Measurements from ENCODE around the gene FMN2.

The FMN2 gene

GRCh38 chr1:240462766-240463395 is 371.2 kb downstream of the FMN2 start:
- Histone ChIP-seq H3K27me3 (ENCODE audit: low read length) (no peaks in the 10 kb centered on the region), H3K4me3 (ENCODE audit: insufficient read depth, low read length, poor library complexity, severe bottlenecking) (no peak overlapping the region), H2AFZ (ENCODE audit: low read depth, low read length, severe bottlenecking) (no peak overlapping the region), H3F3A (ENCODE audit: insufficient read depth) (no peaks in the 10 kb centered on the region), H3K9ac (ENCODE audit: low read length) (no peak overlapping the region), H3K36me3 (ENCODE audit: low read length) (no peaks in the 10 kb centered on the region), H3K9me2 (replicated peaks; ENCODE audit: insufficient read depth, low read length) (0 out of 2 replicates have a peak, but pooled peaks cover 4% of the 10 kb centered on the region), H3K79me2 (ENCODE audit: insufficient read depth, low read length) (no peaks in the 10 kb centered on the region), H3K27ac (ENCODE audit: low read depth, low read length) (no peak overlapping the region), H4K20me1 (ENCODE audit: low read depth, low read length) (no peaks in the 10 kb centered on the region), H3K9me3 (ENCODE audit: insufficient read depth, low read length) (no peaks in the 10 kb centered on the region), H3K4me2 (ENCODE audit: low read depth, low read length, poor library complexity, severe bottlenecking) (no peak overlapping the region)
- no peak for TF ChIP-seq CTCF (IDR thresholded peaks at IDR 0.05; ENCODE audit: insufficient read depth, low read length, poor library complexity, severe bottlenecking)
- TF ChIP-seq EZH2phosphoT487 (conservative IDR thresholded peaks at IDR 0.05; ENCODE audit: low read length): no peak

DNA sequence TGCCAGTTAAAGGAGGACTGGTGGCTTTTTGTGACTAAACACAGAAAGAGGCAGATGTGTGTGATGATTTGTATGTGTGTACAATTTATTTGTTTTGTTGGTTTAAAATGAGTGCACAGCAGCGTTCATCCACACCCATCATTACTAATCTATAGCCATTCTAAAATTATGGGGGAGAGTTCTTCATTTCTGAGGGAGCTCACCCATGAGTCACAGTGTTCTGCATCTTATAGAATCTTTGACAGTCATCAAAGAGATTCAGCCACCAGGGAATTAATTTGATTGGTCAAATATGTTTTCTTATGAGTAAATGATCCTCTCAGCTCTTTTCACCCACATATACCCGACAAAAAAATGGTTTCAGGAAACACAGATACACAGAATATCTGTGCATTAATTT is 372.4 kb downstream of the FMN2 start:
- Histone ChIP-seq H3K27ac (ENCODE audit: low read depth, low read length) (no peak overlapping the region), H3K9me3 (ENCODE audit: insufficient read depth, low read length) (no peaks in the 10 kb centered on the region), H3F3A (ENCODE audit: insufficient read depth) (no peaks in the 10 kb centered on the region), H3K79me2 (ENCODE audit: insufficient read depth, low read length) (no peaks in the 10 kb centered on the region), H3K4me3 (ENCODE audit: insufficient read depth, low read length, poor library complexity, severe bottlenecking) (no peak overlapping the region), H3K9me2 (replicated peaks; ENCODE audit: insufficient read depth, low read length) (0 out of 2 replicates have a peak, but pooled peaks cover 4% of the 10 kb centered on the region), H4K20me1 (ENCODE audit: low read depth, low read length) (no peaks in the 10 kb centered on the region), H3K36me3 (ENCODE audit: low read length) (no peaks in the 10 kb centered on the region), H3K27me3 (ENCODE audit: low read length) (no peaks in the 10 kb centered on the region), H3K9ac (ENCODE audit: low read length) (no peak overlapping the region), H2AFZ (ENCODE audit: low read depth, low read length, severe bottlenecking) (no peak overlapping the region), H3K4me2 (ENCODE audit: low read depth, low read length, poor library complexity, severe bottlenecking) (no peak overlapping the region)
- TF ChIP-seq EZH2phosphoT487 (conservative IDR thresholded peaks at IDR 0.05; ENCODE audit: low read length) (no peak), CTCF (IDR thresholded peaks at IDR 0.05; ENCODE audit: insufficient read depth, low read length, poor library complexity, severe bottlenecking) (no peak)

DNA sequence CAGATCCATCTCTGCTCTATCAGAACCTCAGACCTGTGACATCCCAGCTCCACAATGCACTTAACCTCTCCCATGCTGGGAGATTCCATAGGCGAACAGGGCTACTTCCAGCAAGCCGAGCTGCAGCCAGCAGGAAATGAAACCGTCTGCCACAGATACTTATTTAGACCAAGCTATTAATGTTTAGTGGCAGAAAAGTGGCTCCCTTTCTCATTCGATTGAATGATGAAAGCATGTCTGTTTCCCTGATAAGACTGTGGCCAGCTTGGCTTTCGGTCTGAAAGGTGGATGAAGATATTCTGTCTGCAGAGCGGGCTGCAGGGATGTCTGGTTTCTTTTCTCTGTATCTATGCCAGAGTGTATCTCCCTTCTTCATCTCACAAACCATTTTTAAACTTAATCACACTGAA is 373.9 kb downstream of the FMN2 start:
- H3K9me2 ChIP-seq (replicated peaks; ENCODE audit: insufficient read depth, low read length): 0 out of 2 replicates have a peak, but pooled peaks cover 4% of the 10 kb centered on the region
- no peak overlapping the region for H3K4me3 ChIP-seq (ENCODE audit: insufficient read depth, low read length, poor library complexity, severe bottlenecking)
- H3K79me2 ChIP-seq (ENCODE audit: insufficient read depth, low read length): no peaks in the 10 kb centered on the region
- no peak overlapping the region for H3K4me2 ChIP-seq (ENCODE audit: low read depth, low read length, poor library complexity, severe bottlenecking)
- H3K9ac ChIP-seq (ENCODE audit: low read length): no peak overlapping the region
- no peaks in the 10 kb centered on the region for H3F3A ChIP-seq (ENCODE audit: insufficient read depth)
- TF ChIP-seq EZH2phosphoT487 (conservative IDR thresholded peaks at IDR 0.05; ENCODE audit: low read length) (no peak), CTCF (IDR thresholded peaks at IDR 0.05; ENCODE audit: insufficient read depth, low read length, poor library complexity, severe bottlenecking) (no peak)
- H3K9me3 ChIP-seq (ENCODE audit: insufficient read depth, low read length): no peaks in the 10 kb centered on the region
- no peaks in the 10 kb centered on the region for H3K27me3 ChIP-seq (ENCODE audit: low read length)
- no peak overlapping the region for H3K27ac ChIP-seq (ENCODE audit: low read depth, low read length)
- H2AFZ ChIP-seq (ENCODE audit: low read depth, low read length, severe bottlenecking): no peak overlapping the region
- no peaks in the 10 kb centered on the region for H3K36me3 ChIP-seq (ENCODE audit: low read length)
- H4K20me1 ChIP-seq (ENCODE audit: low read depth, low read length): no peaks in the 10 kb centered on the region

All from SU-DHL-6 (cell line).